ENCODE measurements around the gene MIPEP.

MIPEP gene

GRCh38 chr13:23851106-23851505 lies 38.1 kb downstream of the MIPEP start:
- no peaks in the 10 kb centered on the region for H3K36me3 ChIP-seq (ENCODE audit: control insufficient read depth in 2 of 2, insufficient read depth in 1 of 2, low read length in 2 of 2)
- H3K9me3 ChIP-seq (ENCODE audit: control insufficient read depth, insufficient read depth, low read depth, low read length), result no peaks in the 10 kb centered on the region
- ChIA-PET POLR2A (no interaction called here), CTCF (interaction anchor here (0.6 kb wide), 1 partner anchor 108 kb away, joined by 4 read pairs; no protein-coding TSS in a partner anchor)
- H3K4me3 ChIP-seq (ENCODE audit: low read depth, low read length), result no peak overlapping the region
- TF ChIP-seq ZNF530 (tag by site-specific recombination; IDR thresholded peaks at IDR 0.05; ENCODE audit: low read depth) (no peak), ZNF175 (tag by site-specific recombination; IDR thresholded peaks at IDR 0.05) (no peak), ZNF623 (tag by site-specific recombination; IDR thresholded peaks at IDR 0.05) (no peak), IKZF3 (tag by site-specific recombination; IDR thresholded peaks at IDR 0.05) (no peak), ZNF211 (tag by site-specific recombination; IDR thresholded peaks at IDR 0.05; ENCODE audit: low read depth) (no peak), ZBTB1 (tag by site-specific recombination; IDR thresholded peaks at IDR 0.05) (no peak), ZXDB (tag by site-specific recombination; IDR thresholded peaks at IDR 0.05) (no peak), ZNF510 (tag by site-specific recombination; IDR thresholded peaks at IDR 0.05; ENCODE audit: insufficient replicate concordance) (no peak), TRIM28 (IDR thresholded peaks at IDR 0.05; ENCODE audit: borderline replicate concordance, low read length) (no peak), SCRT1 (tag by site-specific recombination; IDR thresholded peaks at IDR 0.05; ENCODE audit: borderline replicate concordance) (no peak), ZNF670 (tag by site-specific recombination; IDR thresholded peaks at IDR 0.05; ENCODE audit: low read depth) (no peak), ZNF2 (tag by site-specific recombination; IDR thresholded peaks at IDR 0.05) (no peak)
- TF ChIP-seq, protein P1, sequence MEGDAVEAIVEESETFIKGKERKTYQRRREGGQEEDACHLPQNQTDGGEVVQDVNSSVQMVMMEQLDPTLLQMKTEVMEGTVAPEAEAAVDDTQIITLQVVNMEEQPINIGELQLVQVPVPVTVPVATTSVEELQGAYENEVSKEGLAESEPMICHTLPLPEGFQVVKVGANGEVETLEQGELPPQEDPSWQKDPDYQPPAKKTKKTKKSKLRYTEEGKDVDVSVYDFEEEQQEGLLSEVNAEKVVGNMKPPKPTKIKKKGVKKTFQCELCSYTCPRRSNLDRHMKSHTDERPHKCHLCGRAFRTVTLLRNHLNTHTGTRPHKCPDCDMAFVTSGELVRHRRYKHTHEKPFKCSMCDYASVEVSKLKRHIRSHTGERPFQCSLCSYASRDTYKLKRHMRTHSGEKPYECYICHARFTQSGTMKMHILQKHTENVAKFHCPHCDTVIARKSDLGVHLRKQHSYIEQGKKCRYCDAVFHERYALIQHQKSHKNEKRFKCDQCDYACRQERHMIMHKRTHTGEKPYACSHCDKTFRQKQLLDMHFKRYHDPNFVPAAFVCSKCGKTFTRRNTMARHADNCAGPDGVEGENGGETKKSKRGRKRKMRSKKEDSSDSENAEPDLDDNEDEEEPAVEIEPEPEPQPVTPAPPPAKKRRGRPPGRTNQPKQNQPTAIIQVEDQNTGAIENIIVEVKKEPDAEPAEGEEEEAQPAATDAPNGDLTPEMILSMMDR (tag by site-specific recombination; IDR thresholded peaks at IDR 0.05), result no peak
- TF ChIP-seq, protein P2, sequence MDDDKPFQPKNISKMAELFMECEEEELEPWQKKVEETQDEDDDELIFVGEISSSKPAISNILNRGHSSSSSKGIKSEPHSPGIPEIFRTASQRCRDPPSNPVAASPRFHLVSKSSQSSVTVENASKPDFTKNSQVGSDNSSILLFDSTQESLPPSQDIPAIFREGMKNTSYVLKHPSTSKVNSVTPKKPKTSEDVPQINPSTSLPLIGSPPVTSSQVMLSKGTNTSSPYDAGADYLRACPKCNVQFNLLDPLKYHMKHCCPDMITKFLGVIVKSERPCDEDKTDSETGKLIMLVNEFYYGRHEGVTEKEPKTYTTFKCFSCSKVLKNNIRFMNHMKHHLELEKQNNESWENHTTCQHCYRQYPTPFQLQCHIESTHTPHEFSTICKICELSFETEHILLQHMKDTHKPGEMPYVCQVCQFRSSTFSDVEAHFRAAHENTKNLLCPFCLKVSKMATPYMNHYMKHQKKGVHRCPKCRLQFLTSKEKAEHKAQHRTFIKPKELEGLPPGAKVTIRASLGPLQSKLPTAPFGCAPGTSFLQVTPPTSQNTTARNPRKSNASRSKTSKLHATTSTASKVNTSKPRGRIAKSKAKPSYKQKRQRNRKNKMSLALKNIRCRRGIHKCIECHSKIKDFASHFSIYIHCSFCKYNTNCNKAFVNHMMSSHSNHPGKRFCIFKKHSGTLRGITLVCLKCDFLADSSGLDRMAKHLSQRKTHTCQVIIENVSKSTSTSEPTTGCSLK (tag by site-specific recombination; IDR thresholded peaks at IDR 0.05), result no peak
- TF ChIP-seq, protein P3, sequence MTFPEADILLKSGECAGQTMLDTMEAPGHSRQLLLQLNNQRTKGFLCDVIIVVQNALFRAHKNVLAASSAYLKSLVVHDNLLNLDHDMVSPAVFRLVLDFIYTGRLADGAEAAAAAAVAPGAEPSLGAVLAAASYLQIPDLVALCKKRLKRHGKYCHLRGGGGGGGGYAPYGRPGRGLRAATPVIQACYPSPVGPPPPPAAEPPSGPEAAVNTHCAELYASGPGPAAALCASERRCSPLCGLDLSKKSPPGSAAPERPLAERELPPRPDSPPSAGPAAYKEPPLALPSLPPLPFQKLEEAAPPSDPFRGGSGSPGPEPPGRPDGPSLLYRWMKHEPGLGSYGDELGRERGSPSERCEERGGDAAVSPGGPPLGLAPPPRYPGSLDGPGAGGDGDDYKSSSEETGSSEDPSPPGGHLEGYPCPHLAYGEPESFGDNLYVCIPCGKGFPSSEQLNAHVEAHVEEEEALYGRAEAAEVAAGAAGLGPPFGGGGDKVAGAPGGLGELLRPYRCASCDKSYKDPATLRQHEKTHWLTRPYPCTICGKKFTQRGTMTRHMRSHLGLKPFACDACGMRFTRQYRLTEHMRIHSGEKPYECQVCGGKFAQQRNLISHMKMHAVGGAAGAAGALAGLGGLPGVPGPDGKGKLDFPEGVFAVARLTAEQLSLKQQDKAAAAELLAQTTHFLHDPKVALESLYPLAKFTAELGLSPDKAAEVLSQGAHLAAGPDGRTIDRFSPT (tag by site-specific recombination; IDR thresholded peaks at IDR 0.05), result no peak
- TF ChIP-seq, protein P4, sequence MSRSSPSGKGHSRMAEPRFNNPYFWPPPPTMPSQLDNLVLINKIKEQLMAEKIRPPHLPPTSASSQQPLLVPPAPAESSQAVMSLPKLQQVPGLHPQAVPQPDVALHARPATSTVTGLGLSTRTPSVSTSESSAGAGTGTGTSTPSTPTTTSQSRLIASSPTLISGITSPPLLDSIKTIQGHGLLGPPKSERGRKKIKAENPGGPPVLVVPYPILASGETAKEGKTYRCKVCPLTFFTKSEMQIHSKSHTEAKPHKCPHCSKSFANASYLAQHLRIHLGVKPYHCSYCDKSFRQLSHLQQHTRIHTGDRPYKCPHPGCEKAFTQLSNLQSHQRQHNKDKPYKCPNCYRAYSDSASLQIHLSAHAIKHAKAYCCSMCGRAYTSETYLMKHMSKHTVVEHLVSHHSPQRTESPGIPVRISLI (tag by site-specific recombination; IDR thresholded peaks at IDR 0.05), result no peak
- TF ChIP-seq, protein P5, sequence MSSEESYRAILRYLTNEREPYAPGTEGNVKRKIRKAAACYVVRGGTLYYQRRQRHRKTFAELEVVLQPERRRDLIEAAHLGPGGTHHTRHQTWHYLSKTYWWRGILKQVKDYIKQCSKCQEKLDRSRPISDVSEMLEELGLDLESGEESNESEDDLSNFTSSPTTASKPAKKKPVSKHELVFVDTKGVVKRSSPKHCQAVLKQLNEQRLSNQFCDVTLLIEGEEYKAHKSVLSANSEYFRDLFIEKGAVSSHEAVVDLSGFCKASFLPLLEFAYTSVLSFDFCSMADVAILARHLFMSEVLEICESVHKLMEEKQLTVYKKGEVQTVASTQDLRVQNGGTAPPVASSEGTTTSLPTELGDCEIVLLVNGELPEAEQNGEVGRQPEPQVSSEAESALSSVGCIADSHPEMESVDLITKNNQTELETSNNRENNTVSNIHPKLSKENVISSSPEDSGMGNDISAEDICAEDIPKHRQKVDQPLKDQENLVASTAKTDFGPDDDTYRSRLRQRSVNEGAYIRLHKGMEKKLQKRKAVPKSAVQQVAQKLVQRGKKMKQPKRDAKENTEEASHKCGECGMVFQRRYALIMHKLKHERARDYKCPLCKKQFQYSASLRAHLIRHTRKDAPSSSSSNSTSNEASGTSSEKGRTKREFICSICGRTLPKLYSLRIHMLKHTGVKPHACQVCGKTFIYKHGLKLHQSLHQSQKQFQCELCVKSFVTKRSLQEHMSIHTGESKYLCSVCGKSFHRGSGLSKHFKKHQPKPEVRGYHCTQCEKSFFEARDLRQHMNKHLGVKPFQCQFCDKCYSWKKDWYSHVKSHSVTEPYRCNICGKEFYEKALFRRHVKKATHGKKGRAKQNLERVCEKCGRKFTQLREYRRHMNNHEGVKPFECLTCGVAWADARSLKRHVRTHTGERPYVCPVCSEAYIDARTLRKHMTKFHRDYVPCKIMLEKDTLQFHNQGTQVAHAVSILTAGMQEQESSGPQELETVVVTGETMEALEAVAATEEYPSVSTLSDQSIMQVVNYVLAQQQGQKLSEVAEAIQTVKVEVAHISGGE (tag by site-specific recombination; conservative IDR thresholded peaks at IDR 0.05; ENCODE audit: low read depth), result no peak
- no peak overlapping the region for H3K27ac ChIP-seq (ENCODE audit: extremely low read depth, low read depth, low read length)
- H3K4me1 ChIP-seq (ENCODE audit: control insufficient read depth, insufficient read depth, low read length), result no peaks in the 10 kb centered on the region

Data from HEK293 (cell line).